Glutamatergic neuron (in vitro differentiated cells): ENCODE results near the gene PIM3. TPM values are rescaled to one million over a fixed set of nuclear protein-coding genes. Genes with fewer than 3 reads are reported as not detected.

ENCODE experiments used
- DNase-seq: peaks from one replicate; pipeline ENCODE4 v3.0.0; 2022
- H3K27ac Mint-ChIP-seq: one replicate; pipeline ENCODE4 v1.8.0; 2020; ENCODE audit warnings: mild to moderate bottlenecking, mixed read lengths, inconsistent platforms; ENCODE audit not compliant: unreplicated experiment
- H3K27me3 Mint-ChIP-seq: one replicate; pipeline ENCODE4 v1.8.0; 2020; ENCODE audit warnings: mild to moderate bottlenecking, moderate library complexity, mixed read lengths, inconsistent platforms; ENCODE audit not compliant: unreplicated experiment
- H3K36me3 Mint-ChIP-seq: one replicate; pipeline ENCODE4 v1.8.0; 2020; ENCODE audit warnings: mild to moderate bottlenecking, mixed read lengths, inconsistent platforms; ENCODE audit not compliant: unreplicated experiment
- H3K4me1 Mint-ChIP-seq: one replicate; pipeline ENCODE4 v1.8.0; 2020; ENCODE audit warnings: mild to moderate bottlenecking, low read depth, mixed read lengths, inconsistent platforms; ENCODE audit not compliant: unreplicated experiment
- H3K4me3 Mint-ChIP-seq: one replicate; pipeline ENCODE4 v1.8.0; 2020; ENCODE audit warnings: mild to moderate bottlenecking, mixed read lengths, inconsistent platforms; ENCODE audit not compliant: unreplicated experiment
- H3K9me3 Mint-ChIP-seq: one replicate; pipeline ENCODE4 v1.8.0; 2020; ENCODE audit warnings: mild to moderate bottlenecking, moderate library complexity, mixed read lengths, inconsistent platforms; ENCODE audit not compliant: unreplicated experiment
- CTCF ChIP-seq: fragments of 200-600 bp; sonication (generic); IDR thresholded peaks from one replicate; pipeline ENCODE4 v1.5.0; 2021; ENCODE audit not compliant: partially characterized antibody, unreplicated experiment
- total RNA-seq: library from RNA; stranded (reverse); fragmentation: NEBNext Ultra II Directional; extraction: Animal tissue kit (Norgen Biotek cat#: 25700); gene quantifications from one replicate; pipeline ENCODE4 v1.2.1, GENCODE V29; 2021; ENCODE audit not compliant: unreplicated experiment

PIM3 gene
- total RNA-seq, 1 donor from 2014 or later, result 32.3 TPM

- H3K27me3 Mint-ChIP-seq, result peaks cover 3% of the 10 kb centered on the region
- TF ChIP-seq CTCF, result no peak
- H3K9me3 Mint-ChIP-seq, result no peaks in the 10 kb centered on the region
- no peak overlapping the region for H3K27ac Mint-ChIP-seq
- no peaks in the 10 kb centered on the region for H3K4me1 Mint-ChIP-seq
- no peak overlapping the region for H3K4me3 Mint-ChIP-seq
- no peak for DNase-seq
- H3K36me3 Mint-ChIP-seq, result no peaks in the 10 kb centered on the region
Measured at GRCh38 chr22:49947296-49947622, 13.3 kb upstream of the PIM3 start.

GRCh38 chr22:49948116-49948957 lies 12.2 kb upstream of the PIM3 start:
- peaks cover 3% of the 10 kb centered on the region for H3K27me3 Mint-ChIP-seq
- TF ChIP-seq CTCF, result no peak

GRCh38 chr22:49948958-49949913 lies 11.3 kb upstream of the PIM3 start:
- Mint-ChIP-seq H3K9me3 (no peaks in the 10 kb centered on the region), H3K27me3 (peaks cover 3% of the 10 kb centered on the region)

More at GRCh38 chr22:49948116-49948957, 12.2 kb upstream of the PIM3 start:
- H3K27ac Mint-ChIP-seq, result no peak overlapping the region
- H3K9me3 Mint-ChIP-seq, result no peaks in the 10 kb centered on the region
- DNase-seq, result no peak
- H3K4me1 Mint-ChIP-seq, result no peaks in the 10 kb centered on the region
- H3K4me3 Mint-ChIP-seq, result no peak overlapping the region
- no peaks in the 10 kb centered on the region for H3K36me3 Mint-ChIP-seq

GRCh38 chr22:49949914-49950292 lies 10.7 kb upstream of the PIM3 start:
- H3K4me3 Mint-ChIP-seq, result no peak overlapping the region
- TF ChIP-seq CTCF, result no peak
- no peak overlapping the region for H3K27ac Mint-ChIP-seq
- H3K4me1 Mint-ChIP-seq, result no peaks in the 10 kb centered on the region
- no peaks in the 10 kb centered on the region for H3K36me3 Mint-ChIP-seq
- no peaks in the 10 kb centered on the region for H3K9me3 Mint-ChIP-seq
- DNase-seq, result no peak
- H3K27me3 Mint-ChIP-seq, result peaks cover 3% of the 10 kb centered on the region

More at GRCh38 chr22:49948958-49949913, 11.3 kb upstream of the PIM3 start:
- TF ChIP-seq CTCF, result no peak
- Mint-ChIP-seq H3K4me3 (no peak overlapping the region), H3K36me3 (no peaks in the 10 kb centered on the region), H3K27ac (no peak overlapping the region), H3K4me1 (no peaks in the 10 kb centered on the region)
- peak; percentile 22 for DNase-seq
